GM18861 (cell line): ENCODE results near the gene CATSPER3.

Experiments
- ATAC-seq: cut with Tn5 transposase; IDR thresholded peaks from one replicate; pipeline ENCODE4 v1.9.1; 2021; ENCODE audit not compliant: unreplicated experiment

Gene CATSPER3

GRCh38 chr5:134967607-134968006, at the start of gene CATSPER3:
Gene CATSPER3, plus strand, starts transcription at chr5:134967907. Its CDS starts 85 bp downstream, at chr5:134967992.
- no peak for ATAC-seq

GRCh38 chr5:134918861-134919260, 48.8 kb upstream of the CATSPER3 start:
- ATAC-seq, result no peak

- ATAC-seq, result no peak
These were observed 46.7 kb upstream of the CATSPER3 start for GRCh38 chr5:134920848-134921575.

GRCh38 chr5:134932508-134932907, 35.2 kb upstream of the CATSPER3 start:
- ATAC-seq, result no peak

GRCh38 chr5:134934202-134934601, 33.5 kb upstream of the CATSPER3 start:
- no peak for ATAC-seq

GRCh38 chr5:134935711-134936602, 31.8 kb upstream of the CATSPER3 start:
- ATAC-seq, result no peak

GRCh38 chr5:134937526-134937925, 30.2 kb upstream of the CATSPER3 start:
- no peak for ATAC-seq

- no peak for ATAC-seq
These were observed 29.7 kb upstream of the CATSPER3 start for GRCh38 chr5:134938030-134938429.

- ATAC-seq, result no peak
These were observed 28.2 kb upstream of the CATSPER3 start for GRCh38 chr5:134939500-134939899.

GRCh38 chr5:134943547-134943946, 24.2 kb upstream of the CATSPER3 start:
- no peak for ATAC-seq

GRCh38 chr5:134944630-134945029, 23.1 kb upstream of the CATSPER3 start:
- no peak for ATAC-seq

GRCh38 chr5:134945041-134945440, 22.7 kb upstream of the CATSPER3 start:
- no peak for ATAC-seq

- ATAC-seq, result no peak
These were observed 18.8 kb upstream of the CATSPER3 start for GRCh38 chr5:134948911-134949310.

- no peak for ATAC-seq
These were observed 18.4 kb upstream of the CATSPER3 start for GRCh38 chr5:134949316-134949715.

GRCh38 chr5:134957920-134958608, 9.6 kb upstream of the CATSPER3 start:
- no peak for ATAC-seq

GRCh38 chr5:134958755-134959154, 9.0 kb upstream of the CATSPER3 start:
- ATAC-seq, result no peak

GRCh38 chr5:134963098-134963497, 4.6 kb upstream of the CATSPER3 start:
- ATAC-seq, result no peak

GRCh38 chr5:134964359-134965270, 3.1 kb upstream of the CATSPER3 start:
- ATAC-seq, result no peak

GRCh38 chr5:134965271-134965825, 2.4 kb upstream of the CATSPER3 start:
- no peak for ATAC-seq

GRCh38 chr5:134968055-134968454, 348 bp downstream of the CATSPER3 start:
- ATAC-seq, result no peak
